HG03565 (cell line): ENCODE results near the gene CELSR1.
"Not testable (repeated sequence)": the region's sequence is repeated elsewhere in the genome, so short reads cannot be mapped to it uniquely, and the experiment has no call there.

Experiments
- ATAC-seq: cut with Tn5 transposase; IDR thresholded peaks from one replicate; pipeline ENCODE4 v1.9.1; 2021; ENCODE audit warnings: mild to moderate bottlenecking, moderate library complexity; ENCODE audit not compliant: unreplicated experiment

CELSR1 gene

DNA sequence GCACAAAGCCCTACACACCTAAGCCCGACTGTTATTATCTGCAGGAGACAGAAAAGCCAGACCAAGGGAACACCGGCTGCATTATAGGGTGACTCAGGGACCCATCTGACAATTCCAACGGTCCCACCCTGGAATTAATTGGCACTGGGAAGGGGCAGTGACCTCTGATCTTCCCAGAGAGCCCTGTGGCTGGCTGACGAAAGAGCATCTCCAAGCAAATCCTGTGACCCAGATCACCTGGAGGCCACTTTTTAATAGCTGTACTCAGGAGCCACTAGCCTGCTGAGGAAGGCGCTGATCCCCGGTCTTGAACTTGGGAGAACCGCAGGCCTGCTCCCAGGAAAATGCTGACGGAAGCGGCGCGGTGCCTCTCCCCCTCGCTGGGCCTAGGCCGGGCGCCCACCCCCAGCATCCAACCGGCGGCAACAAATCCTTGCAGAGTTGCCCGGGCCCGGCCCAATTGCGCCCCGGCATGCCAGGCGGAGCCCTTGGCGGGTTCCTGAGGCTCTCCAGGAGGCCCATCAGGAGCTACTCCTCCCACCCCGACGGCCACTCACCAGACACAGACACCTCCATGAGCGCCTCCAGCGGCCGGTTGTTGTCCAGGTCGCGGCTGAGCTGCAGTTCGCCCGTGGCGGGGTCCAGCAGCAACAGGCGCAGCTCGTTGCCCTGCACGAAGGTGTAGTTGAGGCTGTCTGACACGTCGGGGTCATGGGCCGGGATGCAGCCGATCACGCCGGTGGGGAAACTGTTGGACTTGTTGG, 4.2 kb downstream of the CELSR1 start:
- no peak for ATAC-seq

DNA sequence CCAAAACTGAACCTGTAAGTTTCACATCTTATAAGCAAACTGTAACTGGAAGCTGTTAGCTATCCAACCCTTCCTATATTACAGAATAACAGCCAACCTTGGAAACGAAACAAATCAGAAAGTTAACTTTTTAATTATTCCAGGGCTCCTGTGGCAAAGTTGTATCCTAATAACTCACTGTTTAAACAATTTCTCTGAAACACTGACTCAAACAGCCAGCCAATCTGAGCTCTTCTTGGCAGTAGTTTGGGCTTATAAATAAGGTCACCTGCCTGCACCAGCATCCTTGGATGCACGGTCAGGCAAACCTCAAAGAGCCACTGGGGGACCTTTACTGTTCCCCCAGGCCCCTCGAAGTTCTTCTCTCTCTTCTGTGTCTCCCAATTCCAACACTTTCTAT, 5.0 kb downstream of the CELSR1 start:
- ATAC-seq = no peak

DNA sequence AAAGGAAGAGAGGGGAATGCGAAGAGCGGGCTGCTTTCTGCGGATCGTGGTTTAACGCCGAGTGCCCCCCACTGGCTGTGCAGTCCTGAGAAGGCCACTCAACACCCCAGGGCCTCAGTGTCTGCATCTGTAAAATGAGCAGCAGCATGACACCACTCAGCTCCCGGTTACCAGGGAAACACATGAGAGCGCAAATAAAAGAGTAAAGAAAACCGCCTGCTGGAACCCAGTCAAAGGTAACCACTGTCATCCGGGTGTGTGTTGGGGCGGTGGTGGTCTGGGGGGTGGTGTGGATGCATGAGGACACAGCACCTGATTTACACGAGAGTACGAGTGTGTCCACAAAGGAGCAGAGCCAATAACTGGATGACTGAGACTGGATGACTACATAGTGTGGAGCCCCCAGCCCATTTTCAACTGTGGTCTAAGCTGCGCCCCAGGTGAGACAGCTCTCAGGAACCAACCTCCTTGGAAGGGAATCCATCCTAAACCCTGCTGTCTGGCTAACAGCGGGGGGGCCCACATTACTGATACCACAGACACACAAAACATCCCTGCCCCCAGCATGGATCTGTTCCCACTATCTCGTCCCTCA, 5.7 kb downstream of the CELSR1 start:
- no peak for ATAC-seq

DNA sequence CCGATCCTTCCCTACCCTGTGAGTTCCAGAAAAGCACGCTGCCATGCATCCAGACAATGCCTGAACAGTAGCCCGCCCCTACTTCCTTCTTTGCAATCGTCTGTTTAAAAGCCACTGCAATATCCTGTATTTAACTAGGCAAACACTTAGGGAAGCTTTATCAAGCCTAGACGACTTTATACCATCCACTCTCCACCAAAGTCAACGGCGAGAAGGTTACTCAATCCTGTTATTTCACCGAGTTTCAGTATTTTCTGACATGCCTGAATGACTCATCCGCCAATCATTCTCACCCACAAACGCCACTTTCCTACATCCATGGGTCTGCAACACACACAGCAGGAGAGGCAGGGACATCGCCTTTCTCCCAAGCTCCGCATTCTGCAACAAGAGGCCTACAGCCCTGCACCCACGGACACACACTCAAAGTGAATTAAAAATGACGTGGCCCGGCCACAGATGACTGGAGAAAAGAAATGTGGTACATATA, 9.3 kb downstream of the CELSR1 start:
- no peak for ATAC-seq

DNA sequence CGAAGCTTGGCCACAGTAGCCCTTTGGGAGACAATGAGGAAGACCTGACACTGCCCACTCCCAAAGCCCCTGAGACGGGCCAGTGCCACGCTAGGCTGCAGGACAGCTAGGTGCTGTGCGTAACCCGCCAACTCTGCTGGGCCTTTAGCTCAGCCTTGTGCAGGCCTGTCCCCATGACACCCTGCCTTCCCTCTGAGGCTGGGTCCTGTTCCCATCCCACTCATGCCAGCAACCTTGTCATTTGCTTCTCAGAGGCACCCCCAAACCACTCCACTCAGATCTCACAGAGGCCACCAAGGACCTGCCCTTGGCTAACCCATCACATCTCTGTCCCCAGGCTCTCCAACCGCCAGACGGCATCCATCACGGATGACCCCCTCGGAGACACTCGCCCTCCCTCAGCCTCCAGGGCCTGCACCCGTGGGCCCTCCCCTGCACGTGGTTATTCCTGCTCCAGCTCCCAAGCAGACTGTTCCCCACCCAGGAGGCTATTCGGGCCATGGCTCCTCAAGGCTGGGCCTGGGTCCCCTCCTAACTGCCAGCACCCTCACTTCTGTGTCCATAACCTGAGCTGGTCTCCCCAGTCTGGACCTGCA, 11.1 kb downstream of the CELSR1 start:
- no peak for ATAC-seq

DNA sequence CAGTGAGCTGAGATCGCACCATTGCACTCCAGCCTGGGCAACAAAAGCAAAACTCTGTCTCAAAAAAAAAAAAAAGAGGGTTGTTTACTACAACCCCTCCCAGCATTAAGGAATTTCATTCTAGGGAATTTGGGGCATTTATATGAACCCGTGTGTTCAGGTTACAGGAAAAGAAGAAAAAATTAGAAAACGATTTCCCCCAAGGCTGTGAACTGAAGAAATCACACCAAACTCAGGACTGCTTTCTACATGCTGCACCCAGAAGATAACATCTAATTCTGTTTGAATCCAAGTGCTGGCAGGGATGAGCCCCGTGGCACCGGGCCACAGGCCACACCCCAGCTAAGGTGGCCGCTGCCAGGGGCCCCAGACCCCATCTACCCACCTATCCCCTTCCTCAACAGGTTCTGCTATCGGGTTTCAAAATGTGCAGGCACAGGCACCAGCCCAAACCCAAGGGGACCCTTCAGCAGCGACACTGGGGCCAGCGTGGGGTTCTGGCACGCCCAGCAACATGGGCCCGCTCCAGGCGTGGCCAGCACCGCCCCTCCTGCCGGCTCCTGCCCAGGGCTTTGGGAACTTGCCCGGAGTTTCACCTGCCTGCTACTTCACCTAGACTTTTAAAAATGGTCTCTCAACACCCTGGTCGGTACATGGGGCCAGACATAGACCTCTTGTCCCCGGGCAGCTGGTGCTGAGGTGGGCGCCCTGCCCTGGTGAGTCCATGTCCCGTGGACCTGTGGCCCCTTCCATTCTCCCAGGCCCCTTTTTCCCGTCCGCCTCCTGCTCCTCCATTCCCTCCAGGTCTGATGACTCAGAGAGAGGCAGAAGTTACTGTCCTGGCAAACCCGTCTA, 11.8 kb downstream of the CELSR1 start:
- no peak for ATAC-seq

DNA sequence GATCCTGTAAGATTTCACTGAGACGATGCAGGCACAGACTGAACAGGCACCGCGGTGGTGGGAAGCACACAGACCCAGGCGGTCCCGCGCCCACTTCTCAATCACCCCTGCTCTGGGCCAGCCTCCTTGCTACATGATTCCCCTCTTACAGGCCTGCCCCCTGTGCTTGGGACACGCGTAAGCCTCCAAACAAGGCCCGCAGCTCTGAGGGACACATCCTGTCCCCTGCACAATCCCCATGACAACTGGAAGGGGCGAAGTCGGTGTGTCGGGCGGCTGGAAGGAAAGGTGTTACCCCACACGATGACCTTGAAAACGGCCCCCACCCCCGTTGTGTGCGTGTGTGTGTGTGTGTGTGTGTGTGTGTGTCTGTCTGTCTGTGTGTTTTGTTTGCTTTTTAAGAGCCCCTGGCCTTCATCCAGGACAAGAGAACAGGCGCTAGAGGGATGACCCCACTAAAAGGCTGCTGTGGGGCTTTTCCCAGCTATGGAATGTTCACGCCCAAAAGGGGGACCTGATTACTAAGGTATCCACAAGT, 13.1 kb downstream of the CELSR1 start:
- ATAC-seq = no peak

DNA sequence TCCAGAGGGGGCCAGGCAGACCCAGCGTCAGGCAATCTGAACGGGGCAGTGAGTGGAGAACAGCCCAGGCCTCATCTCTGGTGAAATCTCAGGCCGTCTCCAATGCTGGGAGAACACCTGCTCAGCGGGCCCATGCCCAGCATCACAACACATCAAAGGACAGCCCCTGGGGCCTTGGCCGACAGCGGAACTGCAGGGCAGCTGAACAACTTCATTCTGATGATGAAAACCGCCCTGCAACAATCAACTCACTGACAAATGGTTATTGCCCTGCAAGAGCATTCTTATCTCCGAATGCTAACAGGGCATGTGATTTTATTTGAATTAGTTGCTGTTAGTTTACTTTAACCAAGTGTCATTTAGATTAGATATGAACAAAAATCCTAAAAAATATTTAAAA, 14.6 kb downstream of the CELSR1 start:
- no peak for ATAC-seq

DNA sequence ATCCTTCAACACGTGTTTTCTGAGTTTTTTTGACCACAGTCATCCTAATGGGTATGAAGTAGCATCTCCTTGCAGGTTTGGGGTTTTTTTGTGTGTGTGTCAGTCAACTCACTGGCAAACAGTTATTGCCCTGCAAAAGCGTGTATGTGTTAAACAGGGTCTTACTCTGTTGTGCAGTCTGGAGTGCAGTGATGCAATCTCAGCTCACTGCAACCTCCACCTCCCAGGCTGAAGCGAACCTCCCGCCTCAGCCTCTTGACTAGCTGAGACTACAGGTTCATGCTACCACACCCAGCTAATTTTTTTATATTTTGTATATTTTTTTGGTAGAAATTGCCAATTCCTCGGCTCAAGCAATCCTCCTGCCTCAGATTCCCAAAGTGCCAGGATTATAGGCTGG, 15.4 kb downstream of the CELSR1 start:
- ATAC-seq = no peak

DNA sequence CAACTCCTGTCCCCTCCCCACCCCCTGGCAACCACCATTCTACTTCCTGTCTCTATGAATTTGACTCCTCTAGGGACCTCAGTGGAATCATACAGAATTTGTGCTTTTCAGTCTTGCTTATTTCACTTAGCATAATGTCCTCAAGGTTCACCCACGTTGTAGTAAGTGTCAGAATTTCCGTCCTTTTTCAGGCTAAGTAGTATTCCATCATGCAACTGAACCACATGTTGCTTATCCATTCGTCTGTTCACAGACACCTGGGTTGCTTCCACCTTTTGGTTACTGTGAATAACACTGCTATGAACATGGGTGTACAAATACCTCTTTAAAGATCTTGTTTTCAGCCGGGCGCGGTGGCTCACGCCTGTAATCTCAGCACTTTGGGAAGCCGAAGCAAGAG, 16.5 kb downstream of the CELSR1 start:
- ATAC-seq = no peak

DNA sequence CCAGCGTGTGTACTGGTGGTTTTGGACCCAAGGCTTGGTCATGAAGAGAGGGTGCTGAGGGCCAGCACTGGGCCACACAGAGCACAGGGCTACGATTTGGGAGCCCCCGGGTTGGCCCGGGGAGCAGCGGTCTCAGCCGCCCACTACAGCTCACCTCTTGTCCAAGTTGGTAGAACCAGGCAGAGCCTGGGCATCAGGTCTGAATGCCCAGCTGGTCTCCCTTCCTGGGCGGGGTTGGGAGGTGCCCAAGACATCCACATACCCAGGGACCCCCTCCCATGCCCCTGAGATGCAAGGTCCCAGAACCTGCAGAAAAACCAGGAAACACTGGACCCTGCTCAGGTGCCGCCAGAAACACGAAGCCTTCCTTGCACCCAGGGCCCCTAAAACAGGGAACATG, 18.0 kb downstream of the CELSR1 start:
- ATAC-seq = no peak

DNA sequence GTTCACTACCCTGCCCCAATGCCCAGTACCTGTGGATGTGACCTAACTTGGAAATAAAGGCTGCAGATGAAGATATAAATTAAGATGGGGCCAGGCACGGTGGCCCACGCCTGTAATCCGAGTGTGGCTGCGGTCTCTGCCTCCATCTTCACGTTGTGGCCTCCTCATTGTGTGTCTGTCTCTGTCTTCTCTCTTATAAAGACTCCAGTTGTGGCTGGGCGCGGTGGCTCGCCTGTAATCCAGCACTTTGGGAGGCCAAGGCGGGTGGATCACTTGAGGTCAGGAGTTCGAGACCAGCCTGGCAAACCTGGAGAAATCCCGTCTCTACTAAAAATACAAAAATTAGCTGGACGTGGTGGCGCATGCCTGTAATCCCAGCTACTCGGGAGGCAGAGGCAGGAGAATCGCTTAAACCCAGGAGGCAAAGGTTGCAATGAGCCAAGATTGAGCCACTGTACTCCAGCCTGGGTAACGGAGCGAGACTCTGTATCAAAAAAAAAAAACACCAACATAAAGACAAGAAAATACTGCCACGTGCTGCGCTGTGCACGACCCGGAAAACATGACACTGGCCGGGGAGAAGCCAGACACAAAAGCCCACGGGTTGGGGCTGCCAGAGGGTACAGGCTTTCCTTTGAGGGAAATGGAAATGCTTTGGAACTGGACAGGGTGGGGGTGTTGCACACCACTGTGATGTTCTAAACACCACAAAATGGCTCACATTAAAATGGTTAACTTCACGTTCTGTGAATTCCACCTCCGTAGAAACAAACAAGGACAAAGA, 18.7 kb downstream of the CELSR1 start:
- ATAC-seq = no peak

DNA sequence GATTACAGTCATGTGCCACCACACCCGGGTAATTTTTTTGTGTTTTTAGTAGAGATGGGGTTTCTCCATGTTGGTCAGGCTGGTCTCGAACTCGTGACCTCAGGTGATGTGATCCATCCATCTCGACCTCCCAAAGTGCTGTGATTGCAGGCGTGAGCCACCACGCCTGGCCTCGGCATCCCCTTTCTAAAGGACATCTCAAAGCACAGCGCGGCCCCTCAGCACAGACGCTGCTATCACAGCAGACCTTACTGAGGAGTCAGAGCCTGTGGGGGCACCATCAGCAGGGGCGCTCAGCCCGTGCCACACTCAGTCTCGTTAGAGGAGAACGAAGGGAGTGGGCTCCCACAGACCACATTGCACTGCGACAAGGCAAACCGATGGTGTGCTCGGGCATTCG, 19.4 kb downstream of the CELSR1 start:
- ATAC-seq = no peak

DNA sequence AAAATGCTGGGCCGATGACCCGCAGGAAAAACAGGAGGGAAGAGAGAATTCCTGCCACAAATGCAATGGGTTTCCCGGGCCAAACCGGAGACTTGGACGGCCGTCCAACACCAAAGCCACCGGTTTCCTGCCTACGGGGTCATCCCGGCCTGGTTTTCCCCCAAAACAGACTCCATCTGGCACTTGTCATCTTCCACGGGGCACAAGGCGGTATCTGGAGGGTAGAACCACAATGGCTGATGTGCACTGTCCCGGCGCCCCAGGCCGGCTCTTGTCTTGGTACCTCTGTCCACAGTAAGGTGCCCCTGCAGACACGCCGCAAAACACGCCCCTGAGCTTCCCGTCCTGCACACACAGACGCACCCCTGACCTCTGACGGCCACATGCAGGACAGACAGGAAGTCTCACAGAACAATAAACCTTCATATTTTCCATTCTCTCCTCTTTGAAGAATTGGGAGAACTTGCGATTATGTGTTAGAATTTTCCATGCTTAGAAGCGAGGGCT, 20.1 kb downstream of the CELSR1 start:
- ATAC-seq = no peak

DNA sequence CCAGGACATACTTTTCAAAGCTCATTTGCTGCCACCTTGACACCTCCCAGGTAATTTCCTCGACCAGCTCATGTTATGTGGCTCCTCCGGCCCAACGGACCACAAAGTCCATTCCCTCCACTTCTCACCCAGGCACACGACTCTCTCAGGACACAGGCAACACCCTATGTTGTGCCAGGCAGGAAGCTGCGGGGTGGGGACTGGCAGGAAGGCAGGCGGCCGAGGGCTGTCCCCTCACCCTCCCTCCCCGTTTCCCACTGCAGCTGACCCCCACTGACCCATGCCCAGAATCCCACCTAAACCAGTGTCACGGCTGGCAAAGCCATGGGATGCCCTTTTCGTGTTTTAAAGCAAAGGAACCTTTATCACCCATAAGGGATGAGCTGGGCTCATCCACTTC, 20.8 kb downstream of the CELSR1 start:
- ATAC-seq = no peak

DNA sequence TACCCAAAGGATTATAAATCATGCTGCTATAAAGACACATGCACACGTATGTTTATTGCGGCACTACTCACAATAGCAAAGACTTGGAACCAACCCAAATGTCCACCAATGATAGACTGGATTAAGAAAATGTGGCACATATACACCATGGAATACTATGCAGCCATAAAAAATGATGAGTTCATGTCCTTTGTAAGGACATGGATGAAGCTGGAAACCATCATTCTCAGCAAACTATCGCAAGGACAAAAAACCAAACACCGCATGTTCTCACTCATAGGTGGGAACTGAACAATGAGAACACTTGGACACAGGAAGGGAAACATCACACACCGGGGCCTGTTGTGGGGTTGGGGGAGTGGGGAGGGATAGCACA, 21.3 kb downstream of the CELSR1 start:
- ATAC-seq = not testable (repeated sequence)

DNA sequence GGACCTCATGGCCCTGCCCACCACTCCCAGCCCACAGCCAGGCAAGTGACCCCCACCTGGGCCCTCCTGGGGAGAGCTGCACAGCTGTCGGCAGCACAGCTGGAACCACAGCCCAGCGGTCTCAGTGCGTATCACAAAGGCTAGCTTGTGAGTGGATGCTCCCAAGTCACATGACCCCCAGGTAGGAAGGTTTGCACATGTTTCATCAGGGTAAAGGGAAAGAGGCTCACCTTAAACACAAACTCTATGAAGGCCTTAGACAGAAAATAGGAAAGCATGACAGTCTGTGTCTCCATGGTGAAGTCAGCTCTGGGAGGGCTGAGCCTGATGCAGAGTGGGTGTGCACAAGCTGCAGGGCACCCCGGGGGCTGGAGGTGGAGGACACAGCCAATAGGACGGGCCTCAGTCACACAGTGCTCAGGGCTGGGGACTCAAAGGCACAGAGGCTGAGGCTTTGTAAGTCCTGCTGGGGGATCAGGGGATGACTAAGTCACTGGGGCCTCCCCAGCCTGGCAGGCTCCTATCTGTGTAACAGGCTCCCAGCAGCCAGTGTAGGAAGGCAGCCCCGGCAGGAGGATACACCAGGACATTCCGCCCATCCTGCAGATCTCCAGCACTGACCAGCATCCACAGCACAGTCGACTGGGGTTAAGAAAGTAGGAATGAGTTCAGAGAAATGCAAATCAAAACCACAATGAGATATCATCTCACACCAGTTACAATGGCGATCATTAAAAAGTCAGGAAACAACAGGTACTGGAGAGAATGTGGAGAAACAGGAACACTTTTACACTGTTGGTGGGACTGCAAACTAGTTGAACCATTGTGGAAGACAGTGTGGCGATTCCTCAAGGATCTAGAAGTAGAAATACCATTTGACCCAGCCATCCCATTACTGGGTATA, 22.0 kb downstream of the CELSR1 start:
- no peak for ATAC-seq

DNA sequence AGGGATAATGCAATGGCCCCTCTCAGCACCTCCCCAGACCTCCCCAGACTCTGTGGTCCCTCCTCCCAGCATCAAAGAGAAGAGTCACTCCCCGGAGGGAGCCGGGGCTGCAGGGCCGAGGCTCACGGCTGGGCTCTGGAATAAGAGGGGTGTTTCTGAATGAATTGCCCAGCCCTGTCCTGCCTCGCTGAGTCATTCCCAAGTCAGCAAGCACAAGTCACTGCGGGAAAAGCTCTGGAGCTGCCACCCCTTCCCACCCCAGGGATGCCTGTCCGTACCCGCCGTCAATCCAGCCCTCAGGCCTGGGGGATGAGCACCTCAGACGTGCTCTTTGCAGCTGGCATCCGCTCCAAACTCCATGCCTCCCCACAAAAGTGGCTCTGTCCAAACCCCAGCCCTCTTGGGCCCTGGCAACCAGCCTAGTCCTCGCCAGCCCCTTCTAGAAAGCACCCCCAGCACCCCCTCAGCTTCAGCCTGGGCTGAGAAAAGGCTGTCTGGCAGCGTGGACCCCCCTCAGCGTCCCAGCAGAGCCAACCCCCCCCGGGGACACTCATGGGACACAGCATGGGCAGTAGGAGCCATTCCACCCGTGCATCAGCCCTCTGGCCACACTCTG, 22.7 kb downstream of the CELSR1 start:
- no peak for ATAC-seq
